Astrocyte of the cerebellum (primary cell): ENCODE data around the gene ADD2.

Source experiments
- DNase-seq: peaks from one replicate; pipeline ENCODE4 v3.0.0-alpha.2; 2011; ENCODE audit warnings: low read depth
- H3K4me3 ChIP-seq: 2 replicates; pipeline ENCODE4 v1.5.1; 2011; ENCODE audit warnings: mild to moderate bottlenecking, low read depth, low read length, moderate library complexity
- in situ Hi-C: cut with HindIII; loops from 2 replicates; pipeline ENCODE4 v1.10.0; 2017; ENCODE audit warnings: low sequenced_read_pairs
- TF ChIP-seq, protein P1 (sequence below): IDR thresholded peaks from 2 replicates; pipeline ENCODE4 v1.5.1; 2012; ENCODE audit warnings: low read length, low read depth, moderate library complexity, mild to moderate bottlenecking; ENCODE audit errors: missing control alignments

The ADD2 gene

DNA sequence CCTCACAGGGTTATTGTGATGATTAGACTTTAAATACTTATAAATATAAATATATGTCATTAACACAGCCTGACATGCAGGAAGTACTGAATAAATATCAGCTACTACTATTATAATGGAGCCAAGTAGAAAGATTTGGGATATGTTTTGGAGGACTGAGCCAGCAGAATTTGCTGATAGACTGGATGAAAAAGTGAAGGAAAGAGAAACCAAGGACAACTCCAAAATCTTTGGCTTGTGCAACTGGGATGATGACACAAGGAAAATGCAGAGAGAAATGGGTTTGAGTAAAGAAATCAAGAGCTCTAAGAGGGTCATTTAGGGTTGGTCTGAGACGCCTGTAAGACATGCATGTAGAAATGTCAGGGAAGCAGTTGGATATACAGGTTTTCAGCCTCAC lies 15.6 kb downstream of the ADD2 start:
- TF ChIP-seq, protein P1, sequence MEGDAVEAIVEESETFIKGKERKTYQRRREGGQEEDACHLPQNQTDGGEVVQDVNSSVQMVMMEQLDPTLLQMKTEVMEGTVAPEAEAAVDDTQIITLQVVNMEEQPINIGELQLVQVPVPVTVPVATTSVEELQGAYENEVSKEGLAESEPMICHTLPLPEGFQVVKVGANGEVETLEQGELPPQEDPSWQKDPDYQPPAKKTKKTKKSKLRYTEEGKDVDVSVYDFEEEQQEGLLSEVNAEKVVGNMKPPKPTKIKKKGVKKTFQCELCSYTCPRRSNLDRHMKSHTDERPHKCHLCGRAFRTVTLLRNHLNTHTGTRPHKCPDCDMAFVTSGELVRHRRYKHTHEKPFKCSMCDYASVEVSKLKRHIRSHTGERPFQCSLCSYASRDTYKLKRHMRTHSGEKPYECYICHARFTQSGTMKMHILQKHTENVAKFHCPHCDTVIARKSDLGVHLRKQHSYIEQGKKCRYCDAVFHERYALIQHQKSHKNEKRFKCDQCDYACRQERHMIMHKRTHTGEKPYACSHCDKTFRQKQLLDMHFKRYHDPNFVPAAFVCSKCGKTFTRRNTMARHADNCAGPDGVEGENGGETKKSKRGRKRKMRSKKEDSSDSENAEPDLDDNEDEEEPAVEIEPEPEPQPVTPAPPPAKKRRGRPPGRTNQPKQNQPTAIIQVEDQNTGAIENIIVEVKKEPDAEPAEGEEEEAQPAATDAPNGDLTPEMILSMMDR: no peak
- no peak for DNase-seq
- in situ Hi-C loops: no loop called here
- H3K4me3 ChIP-seq: no peak overlapping the region

GRCh38 chr2:70751881-70752280 lies 16.1 kb downstream of the ADD2 start:
- DNase-seq: no peak
- TF ChIP-seq, protein P1: no peak
- no peak overlapping the region for H3K4me3 ChIP-seq
- in situ Hi-C loops: no loop called here

DNA sequence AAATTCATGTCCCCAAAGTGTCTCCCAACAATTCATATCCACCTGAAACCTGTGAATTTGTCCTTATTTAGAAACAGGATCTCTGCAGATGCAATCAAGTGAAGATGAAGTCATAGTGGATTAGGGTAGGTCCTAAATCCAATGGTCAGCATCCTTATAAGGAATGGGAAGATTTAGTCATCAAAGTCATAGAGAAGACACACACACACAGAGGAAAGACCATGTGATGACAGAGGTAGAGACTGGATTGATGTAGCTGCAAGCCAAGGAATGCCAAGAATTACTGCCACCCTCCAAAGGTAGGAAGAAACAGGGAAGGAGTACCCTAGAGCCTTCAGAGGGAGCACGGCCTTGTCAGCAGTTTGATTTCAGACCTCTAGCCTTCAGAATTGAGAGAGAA lies 17.7 kb downstream of the ADD2 start:
- TF ChIP-seq, protein P1: no peak
- DNase-seq: no peak
- no peak overlapping the region for H3K4me3 ChIP-seq
- in situ Hi-C loops: no loop called here

DNA sequence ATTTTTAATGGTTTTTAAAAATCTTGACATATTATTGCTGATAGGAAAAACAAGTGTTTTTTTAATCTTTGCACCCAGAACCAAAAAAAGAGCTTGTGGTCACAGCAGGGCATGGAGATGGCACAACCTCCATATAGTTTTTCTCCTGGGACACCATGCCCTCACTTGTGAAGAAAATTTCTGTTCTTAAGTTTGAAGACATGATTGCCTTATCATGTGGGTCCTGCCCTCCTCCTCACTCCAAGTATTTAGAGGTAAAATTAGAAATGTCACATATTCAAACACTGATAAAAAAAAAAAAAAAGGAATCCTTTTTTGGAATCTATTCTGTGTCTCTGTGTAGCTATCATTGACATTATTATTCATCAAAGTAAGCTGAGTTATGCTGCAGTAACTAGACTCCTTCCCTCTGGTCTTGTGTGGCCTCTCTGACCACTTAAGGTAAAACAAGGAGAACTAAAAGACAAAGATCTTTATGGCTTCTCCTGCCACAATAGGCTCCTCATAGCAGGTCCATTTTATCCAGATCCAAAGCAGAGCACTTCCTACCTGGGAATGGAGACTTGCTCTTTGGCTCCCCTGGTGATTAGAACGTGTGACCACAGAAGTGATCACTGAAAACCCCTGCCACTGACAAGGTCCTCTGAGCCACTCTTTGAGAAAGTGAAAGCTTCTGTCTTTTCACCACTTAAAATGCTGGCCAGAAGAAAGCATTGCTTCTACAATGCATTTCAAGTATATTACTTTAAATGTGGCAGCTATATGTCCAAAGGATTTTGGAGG lies 19.8 kb downstream of the ADD2 start:
- in situ Hi-C loops: no loop called here
- TF ChIP-seq, protein P1: no peak
- DNase-seq: no peak
- no peak overlapping the region for H3K4me3 ChIP-seq

DNA sequence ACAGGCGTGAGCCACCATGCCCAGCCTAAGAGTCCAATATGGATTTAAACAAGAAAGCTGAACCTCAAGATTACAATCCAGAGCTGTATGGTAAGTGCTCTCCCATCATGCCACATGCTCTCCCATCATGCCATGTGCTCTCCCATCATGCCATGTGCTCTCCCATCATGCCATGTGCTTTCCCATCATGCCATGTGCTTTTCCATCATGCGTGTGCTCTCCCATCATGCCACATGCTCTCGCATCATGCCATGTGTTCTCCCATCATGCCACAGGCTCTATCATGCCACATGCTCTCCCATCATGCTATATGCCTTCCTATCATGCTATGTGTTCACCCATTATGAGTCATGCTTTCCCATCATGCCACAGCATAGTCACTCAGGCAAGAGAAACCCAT lies 20.7 kb downstream of the ADD2 start:
- in situ Hi-C loops: no loop called here
- TF ChIP-seq, protein P1: no peak
- no peak overlapping the region for H3K4me3 ChIP-seq
- DNase-seq: no peak

GRCh38 chr2:70746094-70746974 lies 21.7 kb downstream of the ADD2 start:
- TF ChIP-seq, protein P1: no peak
- H3K4me3 ChIP-seq: no peak overlapping the region
- DNase-seq: no peak
- in situ Hi-C loops: no loop called here
